H9 (cell line): ENCODE data around the gene C1orf21. TPM values are rescaled to one million over a fixed set of nuclear protein-coding genes. Genes with fewer than 3 reads are reported as not detected.

ENCODE experiments used
- DNase-seq: peaks from one replicate; pipeline ENCODE4 v3.0.0-alpha.2; 2017
- H2AFZ ChIP-seq: one replicate; pipeline ENCODE4 v1.6.1; 2013; ENCODE audit warnings: mild to moderate bottlenecking, low read length, control low read depth, moderate library complexity
- H2AK5ac ChIP-seq: 2 replicates; pipeline ENCODE4 v1.6.1; 2013; ENCODE audit warnings: low read length, control low read depth, mixed read lengths; ENCODE audit not compliant: insufficient read length
- H2BK120ac ChIP-seq: one replicate; pipeline ENCODE4 v1.6.1; 2013; ENCODE audit warnings: low read depth, mild to moderate bottlenecking, low read length, control low read depth, inconsistent platforms; ENCODE audit not compliant: poor library complexity, severe bottlenecking
- H2BK12ac ChIP-seq: 2 replicates; pipeline ENCODE4 v1.6.1; 2013; ENCODE audit warnings: low read length, control low read depth, mixed read lengths, low read depth; ENCODE audit not compliant: insufficient read length
- H2BK15ac ChIP-seq: 2 replicates; pipeline ENCODE4 v1.6.1; 2013; ENCODE audit warnings: low read depth, low read length, control low read depth
- H2BK20ac ChIP-seq: one replicate; pipeline ENCODE4 v1.6.1; 2013; ENCODE audit warnings: low read depth, mild to moderate bottlenecking, low read length, control low read depth, inconsistent platforms; ENCODE audit not compliant: poor library complexity, severe bottlenecking
- H2BK5ac ChIP-seq: 2 replicates; pipeline ENCODE4 v1.6.1; 2013; ENCODE audit warnings: low read length, control low read depth, mixed read lengths; ENCODE audit not compliant: insufficient read length
- H3K14ac ChIP-seq: 2 replicates; pipeline ENCODE4 v1.6.1; 2013; ENCODE audit warnings: low read length, control low read depth; ENCODE audit not compliant: insufficient read depth
- H3K18ac ChIP-seq: 2 replicates; pipeline ENCODE4 v1.6.1; 2013; ENCODE audit warnings: low read depth, mild to moderate bottlenecking, mixed read lengths, low read length, control low read depth; ENCODE audit not compliant: insufficient read length
- H3K23ac ChIP-seq: 2 replicates; pipeline ENCODE4 v1.6.1; 2013; ENCODE audit warnings: low read length, control low read depth, mixed read lengths, low read depth; ENCODE audit not compliant: insufficient read length
- H3K23me2 ChIP-seq: 2 replicates; pipeline ENCODE4 v1.6.1; 2013; ENCODE audit warnings: low read depth, mild to moderate bottlenecking, mixed read lengths, low read length, control low read depth; ENCODE audit not compliant: insufficient read length, poor library complexity, severe bottlenecking
- H3K27ac ChIP-seq: 2 replicates; pipeline ENCODE4 v1.5.1; 2013; ENCODE audit warnings: low read length, control low read depth, mixed read lengths, low read depth; ENCODE audit not compliant: insufficient read length
- H3K27me3 ChIP-seq: 2 replicates; pipeline ENCODE4 v1.6.1; 2013; ENCODE audit warnings: low read length, control low read depth, inconsistent platforms; ENCODE audit not compliant: insufficient read depth
- H3K4ac ChIP-seq: 2 replicates; pipeline ENCODE4 v1.6.1; 2013; ENCODE audit warnings: low read depth, mild to moderate bottlenecking, control low read depth, inconsistent platforms, low read length, moderate library complexity
- H3K4me1 ChIP-seq: 2 replicates; pipeline ENCODE4 v1.6.1; 2013; ENCODE audit warnings: low read length, control low read depth, inconsistent platforms; ENCODE audit not compliant: insufficient read depth
- H3K4me2 ChIP-seq: 2 replicates; pipeline ENCODE4 v1.6.1; 2013; ENCODE audit warnings: low read length, control low read depth, mixed read lengths; ENCODE audit not compliant: insufficient read length, insufficient read depth
- H3K56ac ChIP-seq: 2 replicates; pipeline ENCODE4 v1.6.1; 2013; ENCODE audit warnings: low read depth, mild to moderate bottlenecking, mixed read lengths, low read length, control low read depth; ENCODE audit not compliant: insufficient read length
- H3K79me1 ChIP-seq: 2 replicates; pipeline ENCODE4 v1.6.1; 2013; ENCODE audit warnings: low read depth, mild to moderate bottlenecking, moderate library complexity, low read length, control low read depth, inconsistent platforms; ENCODE audit not compliant: insufficient read depth, poor library complexity, severe bottlenecking
- H3K79me2 ChIP-seq: 2 replicates; pipeline ENCODE4 v1.6.1; 2013; ENCODE audit warnings: low read length, control low read depth, inconsistent platforms; ENCODE audit not compliant: insufficient read depth
- H3K9ac ChIP-seq: 2 replicates; pipeline ENCODE4 v1.6.1; 2013; ENCODE audit warnings: low read length, control low read depth, mixed read lengths; ENCODE audit not compliant: insufficient read length; ENCODE audit errors: extremely low read depth
- H3K9me3 ChIP-seq: one replicate; pipeline ENCODE4 v1.6.1; 2013; ENCODE audit warnings: low read depth, low read length, inconsistent platforms; ENCODE audit not compliant: control insufficient read depth
- H3T11ph ChIP-seq: one replicate; pipeline ENCODE4 v1.6.1; 2013; ENCODE audit warnings: mild to moderate bottlenecking, low read length, control low read depth, inconsistent platforms
- H4K20me1 ChIP-seq: one replicate; pipeline ENCODE4 v1.6.1; 2013; ENCODE audit not compliant: control insufficient read depth, insufficient read length, insufficient read depth
- H4K5ac ChIP-seq: 2 replicates; pipeline ENCODE4 v1.6.1; 2013; ENCODE audit warnings: low read depth, mild to moderate bottlenecking, mixed read lengths, low read length, control low read depth; ENCODE audit not compliant: insufficient read length
- H4K8ac ChIP-seq: replicated peaks from 2 replicates; pipeline ENCODE4 v1.6.1; 2013; ENCODE audit warnings: low read length, control low read depth, mixed read lengths, low read depth; ENCODE audit not compliant: insufficient read length
- H4K91ac ChIP-seq: 2 replicates; pipeline ENCODE4 v1.6.1; 2013; ENCODE audit warnings: low read depth, mild to moderate bottlenecking, moderate library complexity, mixed read lengths, low read length, control low read depth; ENCODE audit not compliant: insufficient read length
- H3K27ac Mint-ChIP-seq, 3 experiments: 2 replicates in 2 of 3; 3 replicates in 1 of 3; pipeline ENCODE4 v1.8.0; 2020 to 2021; ENCODE audit warnings: mixed read lengths in 3 of 3, mild to moderate bottlenecking in 1 of 3, moderate library complexity in 1 of 3
- H3K27me3 Mint-ChIP-seq: 2 replicates; pipeline ENCODE4 v1.8.0; 2021; ENCODE audit warnings: low read depth, mild to moderate bottlenecking, moderate library complexity, mixed read lengths
- H3K36me3 Mint-ChIP-seq, 3 experiments: 2 replicates in 2 of 3; 3 replicates in 1 of 3; pipeline ENCODE4 v1.8.0; 2020 to 2021; ENCODE audit warnings: low read depth in 3 of 3, mixed read lengths in 3 of 3; ENCODE audit not compliant: insufficient read depth in 1 of 3
- H3K4me1 Mint-ChIP-seq, 2 experiments: 2 replicates each; pipeline ENCODE4 v1.8.0; 2020; ENCODE audit warnings: mixed read lengths in 2 of 2
- H3K4me3 Mint-ChIP-seq, 2 experiments: 2 replicates in 1 of 2; 3 replicates in 1 of 2; pipeline ENCODE4 v1.8.0; 2020 to 2021; ENCODE audit warnings: mild to moderate bottlenecking in 2 of 2, mixed read lengths in 2 of 2, moderate library complexity in 1 of 2
- H3K9me3 Mint-ChIP-seq, 2 experiments: 2 replicates in 1 of 2; 3 replicates in 1 of 2; pipeline ENCODE4 v1.8.0; 2020; ENCODE audit warnings: mild to moderate bottlenecking in 2 of 2, mixed read lengths in 2 of 2, moderate library complexity in 1 of 2
- total RNA-seq: library from RNA; stranded (reverse); gene quantifications from 2 replicates; pipeline ENCODE4 v1.2.1, GENCODE V29; 2021
- TF ChIP-seq, protein P1 (sequence below): fragments of 200-600 bp; sonication (generic); conservative IDR thresholded peaks from 3 replicates; pipeline ENCODE4 v1.8.0; 2021; ENCODE audit warnings: antibody characterized with exemption, mild to moderate bottlenecking

C1orf21 gene
- total RNA-seq, 1 experiment from 2014 or later: 36.0 TPM

DNA sequence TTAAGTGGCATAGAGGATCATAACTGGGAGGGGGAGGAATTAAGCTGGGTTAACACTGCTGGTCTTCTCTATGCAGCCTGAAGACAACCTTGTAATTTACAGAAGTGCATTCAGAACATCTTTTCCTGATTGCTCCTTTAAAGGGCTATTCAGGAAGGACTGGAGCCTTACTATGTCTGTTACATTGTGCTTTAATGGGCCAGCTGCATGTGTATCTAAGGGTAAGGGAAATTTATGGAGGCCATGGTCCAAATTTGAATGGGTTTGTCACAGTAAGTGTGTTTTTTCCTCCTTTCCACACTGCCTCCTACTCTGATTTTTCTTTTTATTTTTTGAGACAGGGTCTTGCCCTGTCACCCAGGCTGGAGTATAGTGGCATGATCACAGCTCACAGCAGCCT lies 19.6 kb downstream of the C1orf21 start:
- no peaks in the 10 kb centered on the region for H4K20me1 ChIP-seq
- H2BK120ac ChIP-seq: no peak overlapping the region
- Mint-ChIP-seq H3K4me1 (peaks cover 41 to 63% of the 10 kb centered on the region in 2 experiments), H3K27ac (peak overlapping the region in 2 of 3 experiments; percentile 75 to 79; a peak in 3 of 7 replicates), H3K36me3 (no peaks in the 10 kb centered on the region), H3K27me3 (no peaks in the 10 kb centered on the region), H3K9me3 (no peaks in the 10 kb centered on the region), H3K4me3 (no peak overlapping the region)
- H3K23me2 ChIP-seq: no peaks in the 10 kb centered on the region
- H3K4me1 ChIP-seq: 0 out of 2 replicates have a peak, but pooled peaks cover 1% of the 10 kb centered on the region
- H3K18ac ChIP-seq: no peak overlapping the region
- no peak overlapping the region for H2BK12ac ChIP-seq
- H3K27me3 ChIP-seq: no peaks in the 10 kb centered on the region
- no peak overlapping the region for H3K56ac ChIP-seq
- no peak overlapping the region for H4K8ac ChIP-seq
- H3K9ac ChIP-seq: no peak overlapping the region
- H3K79me2 ChIP-seq: no peaks in the 10 kb centered on the region
- no peak overlapping the region for H3K14ac ChIP-seq
- H3K9me3 ChIP-seq: no peaks in the 10 kb centered on the region
- H2BK5ac ChIP-seq: no peak overlapping the region
- no peak overlapping the region for H4K5ac ChIP-seq
- H3K79me1 ChIP-seq: no peaks in the 10 kb centered on the region
- no peak overlapping the region for H4K91ac ChIP-seq
- H3K4ac ChIP-seq: no peak overlapping the region
- no peak overlapping the region for H3T11ph ChIP-seq
- H3K27ac ChIP-seq: no peak overlapping the region
- no peak overlapping the region for H2BK15ac ChIP-seq
- H3K23ac ChIP-seq: no peak overlapping the region
- H3K4me2 ChIP-seq: no peak overlapping the region
- no peak overlapping the region for H2AK5ac ChIP-seq
- no peak for DNase-seq
- H2AFZ ChIP-seq: no peak overlapping the region
- H2BK20ac ChIP-seq: no peak overlapping the region
- TF ChIP-seq, protein P1, sequence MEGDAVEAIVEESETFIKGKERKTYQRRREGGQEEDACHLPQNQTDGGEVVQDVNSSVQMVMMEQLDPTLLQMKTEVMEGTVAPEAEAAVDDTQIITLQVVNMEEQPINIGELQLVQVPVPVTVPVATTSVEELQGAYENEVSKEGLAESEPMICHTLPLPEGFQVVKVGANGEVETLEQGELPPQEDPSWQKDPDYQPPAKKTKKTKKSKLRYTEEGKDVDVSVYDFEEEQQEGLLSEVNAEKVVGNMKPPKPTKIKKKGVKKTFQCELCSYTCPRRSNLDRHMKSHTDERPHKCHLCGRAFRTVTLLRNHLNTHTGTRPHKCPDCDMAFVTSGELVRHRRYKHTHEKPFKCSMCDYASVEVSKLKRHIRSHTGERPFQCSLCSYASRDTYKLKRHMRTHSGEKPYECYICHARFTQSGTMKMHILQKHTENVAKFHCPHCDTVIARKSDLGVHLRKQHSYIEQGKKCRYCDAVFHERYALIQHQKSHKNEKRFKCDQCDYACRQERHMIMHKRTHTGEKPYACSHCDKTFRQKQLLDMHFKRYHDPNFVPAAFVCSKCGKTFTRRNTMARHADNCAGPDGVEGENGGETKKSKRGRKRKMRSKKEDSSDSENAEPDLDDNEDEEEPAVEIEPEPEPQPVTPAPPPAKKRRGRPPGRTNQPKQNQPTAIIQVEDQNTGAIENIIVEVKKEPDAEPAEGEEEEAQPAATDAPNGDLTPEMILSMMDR: no peak
